VCaP (cell line): ENCODE results near the gene FHIT.

Source experiments
- H3K27ac ChIP-seq: fragments of 450-650 bp; 2 replicates; pipeline ENCODE4 v1.5.1; 2017
- TF ChIP-seq, protein P1 (sequence below): fragments of 450-650 bp; conservative IDR thresholded peaks from 2 replicates; pipeline ENCODE4 v1.5.1; 2017; ENCODE audit warnings: mild to moderate bottlenecking, moderate library complexity

The FHIT gene

DNA sequence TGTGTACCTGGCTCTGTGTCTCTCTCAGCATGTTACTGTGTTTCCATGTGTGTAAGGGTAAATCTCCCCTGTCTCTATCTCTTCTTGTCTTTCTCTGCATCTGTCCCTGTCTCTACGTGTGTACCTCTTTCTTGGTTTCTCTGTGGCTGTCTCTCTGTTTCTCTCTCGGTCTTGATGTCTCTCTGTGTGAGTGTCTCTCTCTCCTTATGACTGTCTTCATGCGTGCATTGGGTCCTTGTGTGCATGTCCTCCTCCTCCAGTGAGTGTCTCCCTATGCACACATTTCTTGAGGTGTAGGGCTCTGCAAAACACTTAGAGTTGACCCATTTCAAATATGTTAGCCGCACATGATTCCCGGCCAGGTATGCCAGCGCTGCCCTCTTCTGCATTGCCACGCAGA is 1298.1 kb downstream of the FHIT start:
- no peak overlapping the region for H3K27ac ChIP-seq
- TF ChIP-seq, protein P1, sequence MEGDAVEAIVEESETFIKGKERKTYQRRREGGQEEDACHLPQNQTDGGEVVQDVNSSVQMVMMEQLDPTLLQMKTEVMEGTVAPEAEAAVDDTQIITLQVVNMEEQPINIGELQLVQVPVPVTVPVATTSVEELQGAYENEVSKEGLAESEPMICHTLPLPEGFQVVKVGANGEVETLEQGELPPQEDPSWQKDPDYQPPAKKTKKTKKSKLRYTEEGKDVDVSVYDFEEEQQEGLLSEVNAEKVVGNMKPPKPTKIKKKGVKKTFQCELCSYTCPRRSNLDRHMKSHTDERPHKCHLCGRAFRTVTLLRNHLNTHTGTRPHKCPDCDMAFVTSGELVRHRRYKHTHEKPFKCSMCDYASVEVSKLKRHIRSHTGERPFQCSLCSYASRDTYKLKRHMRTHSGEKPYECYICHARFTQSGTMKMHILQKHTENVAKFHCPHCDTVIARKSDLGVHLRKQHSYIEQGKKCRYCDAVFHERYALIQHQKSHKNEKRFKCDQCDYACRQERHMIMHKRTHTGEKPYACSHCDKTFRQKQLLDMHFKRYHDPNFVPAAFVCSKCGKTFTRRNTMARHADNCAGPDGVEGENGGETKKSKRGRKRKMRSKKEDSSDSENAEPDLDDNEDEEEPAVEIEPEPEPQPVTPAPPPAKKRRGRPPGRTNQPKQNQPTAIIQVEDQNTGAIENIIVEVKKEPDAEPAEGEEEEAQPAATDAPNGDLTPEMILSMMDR, result no peak

GRCh38 chr3:59949311-59949710 is 1301.9 kb downstream of the FHIT start:
- TF ChIP-seq, protein P1, result no peak
- no peak overlapping the region for H3K27ac ChIP-seq

DNA sequence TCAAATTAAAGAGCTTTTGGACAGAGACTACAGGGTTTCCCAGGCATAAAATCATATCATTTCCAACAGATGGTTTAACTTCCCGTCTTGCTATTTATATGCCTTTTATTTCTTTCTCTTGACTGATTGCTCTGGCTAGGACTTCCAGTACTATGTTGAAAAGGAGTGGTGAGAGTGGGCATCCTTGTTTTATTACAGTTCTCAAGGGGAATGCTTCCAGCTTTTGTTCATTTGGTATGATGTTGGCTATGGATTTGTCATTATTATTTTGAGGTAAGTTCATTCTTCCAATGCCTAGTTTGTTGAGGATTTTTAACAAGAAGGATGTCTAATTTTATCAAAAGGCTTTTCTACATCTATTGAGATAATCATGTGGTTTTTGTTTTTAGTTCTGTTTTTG is 1304.9 kb downstream of the FHIT start:
- TF ChIP-seq, protein P1, result no peak
- no peak overlapping the region for H3K27ac ChIP-seq

DNA sequence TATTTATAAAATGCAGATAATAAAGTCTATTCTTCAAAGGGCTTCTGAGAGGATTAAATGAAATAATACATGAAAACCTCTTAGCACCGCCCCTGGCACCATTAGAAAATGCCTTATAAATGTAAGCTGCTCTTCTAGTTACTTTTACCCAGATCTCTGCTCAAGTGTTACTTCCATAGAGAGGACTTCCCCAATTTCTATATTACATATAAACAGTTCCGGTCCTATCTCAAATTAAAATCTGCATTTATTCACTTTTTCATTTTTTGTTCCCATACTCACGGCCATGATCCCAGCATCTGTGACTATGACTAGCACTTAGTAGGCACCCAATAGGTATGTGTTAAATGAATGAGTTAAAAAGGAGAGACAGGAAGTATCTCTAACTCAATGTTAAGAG is 1310.5 kb downstream of the FHIT start:
- no peak overlapping the region for H3K27ac ChIP-seq
- TF ChIP-seq, protein P1, result no peak

DNA sequence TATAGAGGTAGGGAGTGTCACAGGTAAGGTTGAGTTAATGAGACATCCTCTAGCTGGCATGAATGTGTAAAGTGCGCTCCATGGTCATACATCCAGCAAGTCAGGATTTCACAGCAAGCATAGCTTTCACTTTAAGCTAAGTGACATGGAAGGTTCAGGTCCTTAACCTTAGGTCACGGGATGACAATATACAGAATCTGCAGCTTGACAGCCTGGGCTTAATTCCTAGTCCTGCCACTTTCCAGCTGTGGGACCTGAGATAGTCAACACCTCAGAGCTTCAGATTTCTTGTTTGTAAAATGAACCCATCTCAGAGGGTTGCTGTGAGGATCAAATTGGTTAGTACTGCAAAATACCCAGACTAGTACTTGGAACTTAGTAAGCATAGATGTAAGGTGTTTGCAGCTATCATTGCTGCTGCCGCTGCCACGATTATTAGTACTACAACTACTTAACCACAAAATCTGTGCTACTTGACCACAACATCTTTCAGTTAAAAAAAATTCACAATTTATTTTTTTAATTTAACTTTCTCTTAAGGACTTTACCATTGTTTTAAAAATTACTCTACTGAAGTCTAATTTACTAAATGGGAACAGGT is 1311.3 kb downstream of the FHIT start:
- no peak overlapping the region for H3K27ac ChIP-seq
- TF ChIP-seq, protein P1, result no peak

DNA sequence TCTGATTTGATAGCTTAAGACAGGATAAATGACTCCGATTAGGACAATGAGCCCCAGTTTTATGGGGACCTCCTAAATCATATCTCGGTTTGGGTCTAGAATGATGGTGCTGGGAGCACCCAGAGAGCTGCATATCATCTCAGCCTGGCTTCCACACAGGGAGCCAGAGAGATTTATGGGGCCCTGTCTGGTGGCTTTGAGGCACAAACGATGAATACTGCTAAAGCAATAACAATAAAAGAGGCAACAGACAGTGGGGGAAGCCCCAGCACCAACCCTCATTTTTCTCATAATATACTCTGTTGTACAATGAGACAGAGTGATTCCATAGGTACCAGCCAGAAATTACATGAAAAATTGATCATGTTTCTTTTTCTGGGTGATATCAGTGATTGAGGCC is 1312.4 kb downstream of the FHIT start:
- TF ChIP-seq, protein P1, result no peak

GRCh38 chr3:59937201-59937600 is 1314.1 kb downstream of the FHIT start:
- TF ChIP-seq, protein P1, result no peak
- H3K27ac ChIP-seq, result no peak overlapping the region

More for the DNA sequence above, 1312.4 kb downstream of the FHIT start:
- H3K27ac ChIP-seq, result no peak overlapping the region
